WTC11 (cell line): ENCODE results near the gene SHMT1. TPM values are rescaled to one million over a fixed set of nuclear protein-coding genes. Genes with fewer than 3 reads are reported as not detected.
"Not testable (repeated sequence)": the region's sequence is repeated elsewhere in the genome, so short reads cannot be mapped to it uniquely, and the experiment has no call there.

ENCODE experiments used
- ATAC-seq: fragments of 200-7000 bp; cut with Tn5 transposase; 2 replicates; pipeline ENCODE4 v1.10.0; 2021; ENCODE audit warnings: mild to moderate bottlenecking, moderate library complexity
- CTCF ChIA-PET: fragments of 300-600 bp; sonication (Branson Sonifier 250); formaldehyde crosslinking; loops from one replicate; lab custom pipeline; 2021; ENCODE audit warnings: antibody characterized with exemption; lab: Charles Lee
- POLR2A ChIA-PET: fragments of 350-600 bp; sonication (Branson Sonifier 250); formaldehyde crosslinking; loops from one replicate; lab custom pipeline; 2021; ENCODE audit warnings: antibody characterized with exemption; lab: Charles Lee
- DNase-seq: peaks from one replicate; pipeline ENCODE4 v3.0.0; 2021; ENCODE audit warnings: low spot score
- H3K27ac Mint-ChIP-seq: 2 replicates; pipeline ENCODE4 v1.8.0; 2021; ENCODE audit warnings: mixed read lengths
- H3K27me3 Mint-ChIP-seq: 2 replicates; pipeline ENCODE4 v1.8.0; 2021; ENCODE audit warnings: low read depth, mild to moderate bottlenecking, moderate library complexity, mixed read lengths
- H3K36me3 Mint-ChIP-seq: 2 replicates; pipeline ENCODE4 v1.8.0; 2021; ENCODE audit warnings: mixed read lengths
- H3K4me1 Mint-ChIP-seq: 2 replicates; pipeline ENCODE4 v1.8.0; 2022; ENCODE audit warnings: mixed read lengths
- H3K4me3 Mint-ChIP-seq: 2 replicates; pipeline ENCODE4 v1.8.0; 2021; ENCODE audit warnings: mild to moderate bottlenecking, moderate library complexity, mixed read lengths
- H3K9me3 Mint-ChIP-seq: 2 replicates; pipeline ENCODE4 v1.8.0; 2021; ENCODE audit warnings: mixed read lengths
- CDX4 ChIP-seq: fragments of 250-450 bp; sonication (Bioruptor Pico); IDR thresholded peaks from 2 replicates; pipeline ENCODE4 v1.9.0; 2021; ENCODE audit warnings: moderate library complexity, mild to moderate bottlenecking, inconsistent platforms, borderline replicate concordance
- ETV6 ChIP-seq: sonication (generic); formaldehyde crosslinking; IDR thresholded peaks from 2 replicates; pipeline ENCODE4 v1.8.1; 2022; ENCODE audit warnings: mild to moderate bottlenecking, missing genetic modification reagents
- JUN ChIP-seq: sonication (generic); formaldehyde crosslinking; IDR thresholded peaks from 2 replicates; pipeline ENCODE4 v1.8.0; 2023; ENCODE audit warnings: mild to moderate bottlenecking, missing genetic modification reagents
- RORB ChIP-seq: fragments of 250-450 bp; sonication (Bioruptor Pico); IDR thresholded peaks from 2 replicates; pipeline ENCODE4 v1.9.0; 2021; ENCODE audit warnings: mild to moderate bottlenecking
- SMAD4 ChIP-seq: sonication (generic); formaldehyde crosslinking; IDR thresholded peaks from 2 replicates; pipeline ENCODE4 v1.8.0; 2022; ENCODE audit warnings: mild to moderate bottlenecking, missing genetic modification reagents
- SP1 ChIP-seq: sonication (generic); formaldehyde crosslinking; conservative IDR thresholded peaks from 2 replicates; pipeline ENCODE4 v1.8.1; 2022; ENCODE audit warnings: missing genetic modification reagents
- TCF7 ChIP-seq: sonication (generic); formaldehyde crosslinking; IDR thresholded peaks from 2 replicates; pipeline ENCODE4 v1.8.0; 2022; ENCODE audit warnings: mild to moderate bottlenecking, low read depth, missing genetic modification reagents, moderate library complexity
- TEAD1 ChIP-seq: sonication (generic); formaldehyde crosslinking; IDR thresholded peaks from 2 replicates; pipeline ENCODE4 v1.8.0; 2022; ENCODE audit warnings: mild to moderate bottlenecking, missing genetic modification reagents
- total RNA-seq: library from RNA; stranded (reverse); gene quantifications from 3 replicates; pipeline ENCODE4 v1.2.3, GENCODE V29; 2021
- TF ChIP-seq, protein P1 (sequence below): fragments of 250-450 bp; sonication (Bioruptor Pico); IDR thresholded peaks from 2 replicates; pipeline ENCODE4 v2.1.2; 2022; ENCODE audit warnings: mild to moderate bottlenecking, moderate library complexity
- TF ChIP-seq, protein P2 (sequence below): sonication (generic); formaldehyde crosslinking; IDR thresholded peaks from 2 replicates; pipeline ENCODE4 v1.8.0; 2022; ENCODE audit warnings: mild to moderate bottlenecking, missing genetic modification reagents
- TF ChIP-seq, protein P3 (sequence below): sonication (generic); formaldehyde crosslinking; IDR thresholded peaks from 2 replicates; pipeline ENCODE4 v1.8.1; 2023; ENCODE audit warnings: mild to moderate bottlenecking, missing genetic modification reagents
- TF ChIP-seq, protein P4 (sequence below): sonication (generic); formaldehyde crosslinking; IDR thresholded peaks from 2 replicates; pipeline ENCODE4 v1.8.1; 2022; ENCODE audit warnings: mild to moderate bottlenecking, missing genetic modification reagents, moderate library complexity, borderline replicate concordance

SHMT1 gene
- total RNA-seq, 1 experiment from 2014 or later, result 49.2 TPM

DNA sequence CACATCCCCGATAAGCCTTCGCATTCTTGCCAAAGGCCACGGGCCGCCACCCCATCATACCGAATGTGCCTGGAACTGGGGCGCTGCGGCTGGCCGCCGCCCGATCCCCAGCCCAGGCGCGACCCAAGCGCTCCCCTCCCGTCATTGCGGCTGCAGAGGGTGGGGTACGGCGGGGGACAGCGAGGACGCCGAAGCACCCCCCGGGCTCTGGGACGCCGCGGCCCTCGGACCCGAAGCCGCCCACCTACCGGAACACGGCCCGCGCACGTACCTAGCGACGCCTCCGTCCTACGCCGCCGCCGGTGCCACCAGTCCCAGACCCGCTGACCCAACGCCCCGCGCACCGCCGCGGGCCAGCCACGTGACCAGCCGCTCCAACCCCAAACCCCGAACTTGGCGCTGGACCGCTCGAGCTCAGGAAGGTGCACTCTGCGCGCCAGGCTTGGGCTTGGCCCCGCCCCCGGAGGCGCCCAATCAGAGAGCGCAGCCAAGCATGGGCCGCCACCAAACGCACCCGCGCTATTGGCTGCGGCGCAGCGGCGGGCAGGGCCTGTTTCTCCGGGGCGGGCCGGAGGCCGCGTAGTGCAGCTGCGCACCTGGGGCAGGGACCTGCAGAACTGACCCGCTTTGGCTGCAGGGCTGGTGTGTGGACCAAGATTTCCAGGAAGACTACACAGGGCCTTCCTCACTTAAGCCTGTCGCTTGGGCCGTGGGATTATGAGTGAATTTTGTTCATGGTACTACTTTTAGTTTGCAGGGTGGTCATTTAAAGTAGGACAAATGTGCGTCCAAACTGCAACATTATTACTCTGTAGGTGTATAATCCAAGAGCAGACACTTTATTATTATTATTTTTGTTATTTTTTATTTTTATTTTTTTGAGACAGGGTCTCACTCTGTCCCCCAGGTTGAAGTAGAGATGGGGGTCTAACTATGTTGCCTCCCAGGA lies at the start of gene SHMT1 (continued):
- TF ChIP-seq ETV6 (CRISPR knock-in tag), result peak; percentile 94
- TF ChIP-seq, protein P1, sequence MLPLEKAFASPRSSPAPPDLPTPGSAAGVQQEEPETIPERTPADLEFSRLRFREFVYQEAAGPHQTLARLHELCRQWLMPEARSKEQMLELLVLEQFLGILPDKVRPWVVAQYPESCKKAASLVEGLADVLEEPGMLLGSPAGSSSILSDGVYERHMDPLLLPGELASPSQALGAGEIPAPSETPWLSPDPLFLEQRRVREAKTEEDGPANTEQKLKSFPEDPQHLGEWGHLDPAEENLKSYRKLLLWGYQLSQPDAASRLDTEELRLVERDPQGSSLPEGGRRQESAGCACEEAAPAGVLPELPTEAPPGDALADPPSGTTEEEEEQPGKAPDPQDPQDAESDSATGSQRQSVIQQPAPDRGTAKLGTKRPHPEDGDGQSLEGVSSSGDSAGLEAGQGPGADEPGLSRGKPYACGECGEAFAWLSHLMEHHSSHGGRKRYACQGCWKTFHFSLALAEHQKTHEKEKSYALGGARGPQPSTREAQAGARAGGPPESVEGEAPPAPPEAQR (CRISPR knock-in tag), result no peak
- no peak for TF ChIP-seq CDX4 (CRISPR knock-in tag)
- TF ChIP-seq SMAD4 (CRISPR knock-in tag), result no peak
- TF ChIP-seq, protein P2, sequence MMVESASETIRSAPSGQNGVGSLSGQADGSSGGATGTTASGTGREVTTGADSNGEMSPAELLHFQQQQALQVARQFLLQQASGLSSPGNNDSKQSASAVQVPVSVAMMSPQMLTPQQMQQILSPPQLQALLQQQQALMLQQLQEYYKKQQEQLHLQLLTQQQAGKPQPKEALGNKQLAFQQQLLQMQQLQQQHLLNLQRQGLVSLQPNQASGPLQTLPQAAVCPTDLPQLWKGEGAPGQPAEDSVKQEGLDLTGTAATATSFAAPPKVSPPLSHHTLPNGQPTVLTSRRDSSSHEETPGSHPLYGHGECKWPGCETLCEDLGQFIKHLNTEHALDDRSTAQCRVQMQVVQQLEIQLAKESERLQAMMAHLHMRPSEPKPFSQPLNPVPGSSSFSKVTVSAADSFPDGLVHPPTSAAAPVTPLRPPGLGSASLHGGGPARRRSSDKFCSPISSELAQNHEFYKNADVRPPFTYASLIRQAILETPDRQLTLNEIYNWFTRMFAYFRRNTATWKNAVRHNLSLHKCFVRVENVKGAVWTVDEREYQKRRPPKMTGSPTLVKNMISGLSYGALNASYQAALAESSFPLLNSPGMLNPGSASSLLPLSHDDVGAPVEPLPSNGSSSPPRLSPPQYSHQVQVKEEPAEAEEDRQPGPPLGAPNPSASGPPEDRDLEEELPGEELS (CRISPR knock-in tag), result peak; percentile 81; the same call in 1 of the 2 replicates
- TF ChIP-seq, protein P3, sequence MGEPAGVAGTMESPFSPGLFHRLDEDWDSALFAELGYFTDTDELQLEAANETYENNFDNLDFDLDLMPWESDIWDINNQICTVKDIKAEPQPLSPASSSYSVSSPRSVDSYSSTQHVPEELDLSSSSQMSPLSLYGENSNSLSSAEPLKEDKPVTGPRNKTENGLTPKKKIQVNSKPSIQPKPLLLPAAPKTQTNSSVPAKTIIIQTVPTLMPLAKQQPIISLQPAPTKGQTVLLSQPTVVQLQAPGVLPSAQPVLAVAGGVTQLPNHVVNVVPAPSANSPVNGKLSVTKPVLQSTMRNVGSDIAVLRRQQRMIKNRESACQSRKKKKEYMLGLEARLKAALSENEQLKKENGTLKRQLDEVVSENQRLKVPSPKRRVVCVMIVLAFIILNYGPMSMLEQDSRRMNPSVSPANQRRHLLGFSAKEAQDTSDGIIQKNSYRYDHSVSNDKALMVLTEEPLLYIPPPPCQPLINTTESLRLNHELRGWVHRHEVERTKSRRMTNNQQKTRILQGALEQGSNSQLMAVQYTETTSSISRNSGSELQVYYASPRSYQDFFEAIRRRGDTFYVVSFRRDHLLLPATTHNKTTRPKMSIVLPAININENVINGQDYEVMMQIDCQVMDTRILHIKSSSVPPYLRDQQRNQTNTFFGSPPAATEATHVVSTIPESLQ, result 0 out of 2 replicates have a peak, but pooled peaks have one; percentile 73
- no peak for TF ChIP-seq TCF7 (CRISPR knock-in tag)
- TF ChIP-seq JUN (CRISPR knock-in tag), result no peak
- TF ChIP-seq SP1, result peak; percentile 89
- no peak; the same call in 1 of the 2 replicates for TF ChIP-seq TEAD1 (CRISPR knock-in tag)
- TF ChIP-seq, protein P4, sequence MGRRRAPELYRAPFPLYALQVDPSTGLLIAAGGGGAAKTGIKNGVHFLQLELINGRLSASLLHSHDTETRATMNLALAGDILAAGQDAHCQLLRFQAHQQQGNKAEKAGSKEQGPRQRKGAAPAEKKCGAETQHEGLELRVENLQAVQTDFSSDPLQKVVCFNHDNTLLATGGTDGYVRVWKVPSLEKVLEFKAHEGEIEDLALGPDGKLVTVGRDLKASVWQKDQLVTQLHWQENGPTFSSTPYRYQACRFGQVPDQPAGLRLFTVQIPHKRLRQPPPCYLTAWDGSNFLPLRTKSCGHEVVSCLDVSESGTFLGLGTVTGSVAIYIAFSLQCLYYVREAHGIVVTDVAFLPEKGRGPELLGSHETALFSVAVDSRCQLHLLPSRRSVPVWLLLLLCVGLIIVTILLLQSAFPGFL (CRISPR knock-in tag), result no peak
- no peak for TF ChIP-seq RORB

DNA sequence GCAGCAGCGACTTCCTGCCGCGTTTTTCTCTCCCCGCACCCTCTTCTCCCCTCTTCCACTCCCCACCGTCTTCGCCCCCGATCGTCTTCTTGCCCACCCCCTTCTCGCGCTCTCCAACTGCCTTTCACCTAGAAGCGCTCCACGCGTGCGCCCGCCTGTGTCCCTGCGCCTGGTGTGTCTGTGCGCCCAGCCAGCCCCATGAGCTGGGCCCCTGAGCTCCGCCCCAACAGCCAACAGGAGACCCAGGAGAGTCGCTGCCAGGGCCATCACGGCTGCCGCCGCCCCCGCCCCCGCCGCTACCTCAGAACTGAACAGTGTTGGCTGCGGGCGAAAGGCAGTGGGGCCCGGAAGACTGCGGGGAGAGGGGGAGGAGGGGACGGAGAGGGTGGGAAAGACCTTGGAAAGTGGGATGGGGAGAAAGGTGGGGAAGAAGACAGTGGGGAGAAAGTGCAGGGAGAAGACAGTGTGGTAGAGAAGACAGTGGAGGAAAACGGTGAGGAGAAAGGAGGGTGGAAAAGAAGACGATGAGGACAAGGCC lies 48.7 kb upstream of the SHMT1 start:
- H3K9me3 Mint-ChIP-seq, H3K27ac Mint-ChIP-seq, H3K27me3 Mint-ChIP-seq, DNase-seq, H3K36me3 Mint-ChIP-seq, POLR2A ChIA-PET, CTCF ChIA-PET: not testable (repeated sequence)
- Mint-ChIP-seq H3K4me1 (peaks cover 21% of the 10 kb centered on the region), H3K4me3 (peak overlapping the region; percentile 94)
- peak; percentile 79 for ATAC-seq

DNA sequence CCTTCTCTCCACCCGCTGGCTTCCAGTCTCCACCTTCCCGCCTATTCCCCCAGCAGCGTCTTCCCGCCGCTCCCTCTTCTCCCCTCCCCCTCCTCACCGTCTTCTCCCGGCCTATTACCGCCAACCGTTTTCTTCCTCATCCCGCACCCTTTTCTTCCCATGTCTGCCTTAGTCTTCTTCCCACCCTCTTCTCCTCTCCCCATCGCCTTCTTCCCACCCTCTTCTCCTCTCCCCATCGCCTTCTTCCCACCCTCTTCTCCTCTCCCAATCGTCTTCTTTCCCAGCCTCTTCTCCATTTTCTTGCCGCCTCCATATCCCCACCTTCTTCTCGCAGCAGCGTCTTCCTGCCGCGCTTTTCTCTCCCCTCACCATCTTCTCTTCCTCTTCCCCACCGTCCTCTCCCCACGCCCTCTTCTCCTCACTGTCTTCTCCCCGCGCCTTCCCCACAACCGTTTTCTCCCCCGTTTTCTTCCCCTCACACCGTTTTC lies 48.1 kb upstream of the SHMT1 start:
- peak overlapping the region; percentile 97 for H3K27ac Mint-ChIP-seq
- peak overlapping the region; percentile 94 for H3K4me3 Mint-ChIP-seq
- DNase-seq, H3K9me3 Mint-ChIP-seq, H3K27me3 Mint-ChIP-seq, H3K36me3 Mint-ChIP-seq, POLR2A ChIA-PET, CTCF ChIA-PET: not testable (repeated sequence)
- peak; percentile 37 for ATAC-seq
- H3K4me1 Mint-ChIP-seq, result peaks cover 21% of the 10 kb centered on the region

DNA sequence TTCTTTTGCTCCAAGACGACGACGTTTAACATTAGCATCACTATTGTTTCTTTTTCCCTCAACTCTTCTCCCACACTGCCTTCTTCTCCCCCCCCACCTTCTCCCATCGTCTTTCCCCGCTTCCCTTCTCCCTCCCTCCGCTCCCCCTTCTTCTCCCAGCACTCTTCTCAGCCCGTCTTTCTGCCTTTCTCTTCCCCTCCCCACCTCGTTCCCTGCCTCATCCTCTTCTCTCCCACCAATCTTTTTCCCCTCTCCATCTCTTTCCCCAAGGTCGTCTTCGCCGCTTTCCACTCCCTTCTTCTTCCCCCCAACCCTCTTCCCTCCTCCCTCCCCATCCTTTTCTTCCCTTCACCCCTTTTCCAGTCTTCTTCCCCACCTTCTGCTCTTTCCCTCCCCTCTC lies 47.4 kb upstream of the SHMT1 start:
- peak; percentile 23 for DNase-seq
- POLR2A ChIA-PET, CTCF ChIA-PET: not testable (repeated sequence)

GRCh38 chr17:18409321-18409720 lies 46.0 kb upstream of the SHMT1 start:
- ATAC-seq, H3K9me3 Mint-ChIP-seq, H3K27ac Mint-ChIP-seq, CTCF ChIA-PET, DNase-seq, H3K27me3 Mint-ChIP-seq, POLR2A ChIA-PET, H3K36me3 Mint-ChIP-seq: not testable (repeated sequence)
- Mint-ChIP-seq H3K4me1 (peaks cover 20% of the 10 kb centered on the region), H3K4me3 (0 out of 2 replicates have a peak overlapping the region, but pooled peaks have one; percentile 56)

More for the DNA sequence above, 47.4 kb upstream of the SHMT1 start:
- Mint-ChIP-seq H3K4me3 (peak overlapping the region; percentile 94), H3K27ac (peak overlapping the region; percentile 95), H3K4me1 (peaks cover 21% of the 10 kb centered on the region)
- H3K9me3 Mint-ChIP-seq, H3K27me3 Mint-ChIP-seq, H3K36me3 Mint-ChIP-seq: not testable (repeated sequence)
- peak; percentile 30 for ATAC-seq

GRCh38 chr17:18408906-18409305 lies 45.6 kb upstream of the SHMT1 start:
- H3K4me3 Mint-ChIP-seq, POLR2A ChIA-PET, ATAC-seq, H3K27me3 Mint-ChIP-seq, H3K27ac Mint-ChIP-seq, H3K9me3 Mint-ChIP-seq, DNase-seq, CTCF ChIA-PET, H3K36me3 Mint-ChIP-seq: not testable (repeated sequence)
- H3K4me1 Mint-ChIP-seq, result peaks cover 19% of the 10 kb centered on the region

GRCh38 chr17:18403604-18404003 lies 40.3 kb upstream of the SHMT1 start:
- CTCF ChIA-PET, H3K27me3 Mint-ChIP-seq, H3K36me3 Mint-ChIP-seq, DNase-seq, H3K9me3 Mint-ChIP-seq, ATAC-seq, POLR2A ChIA-PET, H3K4me3 Mint-ChIP-seq, H3K4me1 Mint-ChIP-seq, H3K27ac Mint-ChIP-seq: not testable (repeated sequence)
